SK-N-SH treated with all-trans-retinoic acid at 6 μM for 48 hours (cell line): ENCODE data around the gene CLEC2D.
"Not testable (repeated sequence)": the region's sequence is repeated elsewhere in the genome, so short reads cannot be mapped to it uniquely, and the experiment has no call there.

ENCODE experiments used
- ATAC-seq: fragments of 200-7000 bp; cut with Tn5 transposase; 3 replicates; pipeline ENCODE4 v1.9.1; 2020; ENCODE audit warnings: mild to moderate bottlenecking, moderate library complexity
- ARNTL ChIP-seq: fragments of 450-650 bp; formaldehyde crosslinking; IDR thresholded peaks from 2 replicates; pipeline ENCODE4 v1.5.0; 2020; ENCODE audit warnings: low read depth, mild to moderate bottlenecking, moderate library complexity, borderline replicate concordance
- CREB5 ChIP-seq: fragments of 250-450 bp; sonication (Bioruptor Pico); IDR thresholded peaks from 2 replicates; pipeline ENCODE4 v1.5.1; 2020; ENCODE audit warnings: low read depth, mild to moderate bottlenecking, moderate library complexity
- CSDC2 ChIP-seq: fragments of 250-450 bp; sonication (Bioruptor Pico); IDR thresholded peaks from 2 replicates; pipeline ENCODE4 v1.5.0; 2020; ENCODE audit warnings: mild to moderate bottlenecking, moderate library complexity
- CSRNP3 ChIP-seq: fragments of 250-450 bp; sonication (Bioruptor Pico); IDR thresholded peaks from 2 replicates; pipeline ENCODE4 v1.5.1; 2021; ENCODE audit warnings: mild to moderate bottlenecking, moderate library complexity
- GLIS3 ChIP-seq: fragments of 250-450 bp; sonication (Bioruptor Pico); IDR thresholded peaks from 2 replicates; pipeline ENCODE4 v1.5.0; 2020; ENCODE audit warnings: mild to moderate bottlenecking, moderate library complexity
- ISL1 ChIP-seq: fragments of 250-450 bp; sonication (Bioruptor Pico); IDR thresholded peaks from 2 replicates; pipeline ENCODE4 v2.1.2; 2022; ENCODE audit warnings: mild to moderate bottlenecking, moderate library complexity
- OSR1 ChIP-seq: fragments of 250-450 bp; sonication (Bioruptor Pico); IDR thresholded peaks from 2 replicates; pipeline ENCODE4 v1.8.0; 2022; ENCODE audit warnings: moderate library complexity, mild to moderate bottlenecking, inconsistent platforms
- POU6F1 ChIP-seq: fragments of 250-450 bp; sonication (Bioruptor Pico); IDR thresholded peaks from 2 replicates; pipeline ENCODE4 v1.8.0; 2021; ENCODE audit warnings: low read depth, mild to moderate bottlenecking, moderate library complexity, borderline replicate concordance
- PPARA ChIP-seq: fragments of 250-450 bp; sonication (Bioruptor Pico); IDR thresholded peaks from 2 replicates; pipeline ENCODE4 v1.5.0; 2020; ENCODE audit warnings: mild to moderate bottlenecking, borderline replicate concordance
- RARB ChIP-seq: fragments of 250-450 bp; sonication (Bioruptor Pico); IDR thresholded peaks from 2 replicates; pipeline ENCODE4 v1.8.0; 2021; ENCODE audit warnings: mild to moderate bottlenecking, moderate library complexity
- SNAI2 ChIP-seq: fragments of 250-450 bp; sonication (Bioruptor Pico); IDR thresholded peaks from 2 replicates; pipeline ENCODE4 v1.5.0; 2020; ENCODE audit warnings: mild to moderate bottlenecking, moderate library complexity
- TCF4 ChIP-seq: fragments of 250-450 bp; sonication (Bioruptor Pico); IDR thresholded peaks from 2 replicates; pipeline ENCODE4 v1.8.0; 2021; ENCODE audit warnings: mild to moderate bottlenecking, moderate library complexity, borderline replicate concordance
- TOX ChIP-seq: fragments of 250-450 bp; sonication (Bioruptor Pico); IDR thresholded peaks from 2 replicates; pipeline ENCODE4 v1.8.0; 2021; ENCODE audit warnings: mild to moderate bottlenecking, moderate library complexity, borderline replicate concordance
- TSHZ2 ChIP-seq: fragments of 250-450 bp; sonication (Bioruptor Pico); IDR thresholded peaks from 2 replicates; pipeline ENCODE4 v1.5.0; 2020; ENCODE audit warnings: mild to moderate bottlenecking, moderate library complexity
- ZFP3 ChIP-seq: fragments of 250-450 bp; sonication (Bioruptor Pico); IDR thresholded peaks from 2 replicates; pipeline ENCODE4 v1.5.0; 2020; ENCODE audit warnings: mild to moderate bottlenecking, moderate library complexity
- ZFP30 ChIP-seq: fragments of 450-650 bp; formaldehyde crosslinking; IDR thresholded peaks from 2 replicates; pipeline ENCODE4 v1.5.0; 2022; ENCODE audit warnings: mild to moderate bottlenecking, moderate library complexity
- ZNF565 ChIP-seq: fragments of 450-650 bp; formaldehyde crosslinking; conservative IDR thresholded peaks from 2 replicates; pipeline ENCODE4 v1.5.0; 2020; ENCODE audit warnings: low read depth, mild to moderate bottlenecking, moderate library complexity
- ZNF70 ChIP-seq: fragments of 450-650 bp; formaldehyde crosslinking; IDR thresholded peaks from 2 replicates; pipeline ENCODE4 v1.5.0; 2020; ENCODE audit warnings: mild to moderate bottlenecking, moderate library complexity
- ZNF8 ChIP-seq: fragments of 450-650 bp; formaldehyde crosslinking; IDR thresholded peaks from 2 replicates; pipeline ENCODE4 v1.5.0; 2020; ENCODE audit warnings: mild to moderate bottlenecking, moderate library complexity

The CLEC2D gene

GRCh38 chr12:9732921-9733461, 63.5 kb downstream of the CLEC2D start, which contains the start of gene CLECL1:
Gene CLECL1, minus strand, starts transcription at chr12:9733097.
- TF ChIP-seq TCF4 (CRISPR knock-in tag) (no peak), GLIS3 (no peak), RARB (CRISPR knock-in tag) (no peak), ZFP3 (CRISPR knock-in tag) (no peak), ARNTL (CRISPR knock-in tag) (no peak)
- no peak for ATAC-seq

- ATAC-seq, result no peak
- TF ChIP-seq PPARA (CRISPR knock-in tag) (no peak), CSRNP3 (CRISPR knock-in tag) (no peak), ARNTL (CRISPR knock-in tag) (no peak), ZNF8 (CRISPR knock-in tag) (no peak), OSR1 (CRISPR knock-in tag) (no peak), TOX (CRISPR knock-in tag) (no peak), ZFP30 (CRISPR knock-in tag) (no peak), SNAI2 (CRISPR knock-in tag) (no peak)
- TF ChIP-seq, all 23 proteins: peak for 0
Measured at GRCh38 chr12:9735601-9736000, 66.1 kb downstream of the CLEC2D start.

- TF ChIP-seq OSR1 (CRISPR knock-in tag), result no peak
- no peak for TF ChIP-seq SNAI2 (CRISPR knock-in tag)
- no peak for TF ChIP-seq ARNTL (CRISPR knock-in tag)
- no peak for TF ChIP-seq TOX (CRISPR knock-in tag)
- TF ChIP-seq ZNF565 (CRISPR knock-in tag), result no peak
- no peak for TF ChIP-seq GLIS3
- TF ChIP-seq ZFP3 (CRISPR knock-in tag), result no peak
- no peak for TF ChIP-seq CSDC2
- TF ChIP-seq TCF4 (CRISPR knock-in tag), result no peak
- TF ChIP-seq TSHZ2 (CRISPR knock-in tag), result no peak
- TF ChIP-seq POU6F1, result no peak
- TF ChIP-seq CREB5 (CRISPR knock-in tag), result no peak
- no peak for TF ChIP-seq ISL1 (CRISPR knock-in tag)
- no peak for TF ChIP-seq CSRNP3 (CRISPR knock-in tag)
- TF ChIP-seq ZNF70 (CRISPR knock-in tag), result no peak
- TF ChIP-seq ZNF8 (CRISPR knock-in tag), result no peak
- TF ChIP-seq RARB (CRISPR knock-in tag), result no peak
- no peak for TF ChIP-seq ZFP30 (CRISPR knock-in tag)
- no peak for ATAC-seq
Measured at GRCh38 chr12:9736936-9737705, 67.6 kb downstream of the CLEC2D start.

GRCh38 chr12:9738905-9739304, 69.4 kb downstream of the CLEC2D start:
- not testable (repeated sequence) for ATAC-seq
